ENCODE results near the gene HTR3B.
A peak's percentile ranks its signal among the peaks of the same experiment; 100 is the strongest.
"Not testable (repeated sequence)": the region's sequence is repeated elsewhere in the genome, so short reads cannot be mapped to it uniquely, and the experiment has no call there.

Gene HTR3B, protein sequence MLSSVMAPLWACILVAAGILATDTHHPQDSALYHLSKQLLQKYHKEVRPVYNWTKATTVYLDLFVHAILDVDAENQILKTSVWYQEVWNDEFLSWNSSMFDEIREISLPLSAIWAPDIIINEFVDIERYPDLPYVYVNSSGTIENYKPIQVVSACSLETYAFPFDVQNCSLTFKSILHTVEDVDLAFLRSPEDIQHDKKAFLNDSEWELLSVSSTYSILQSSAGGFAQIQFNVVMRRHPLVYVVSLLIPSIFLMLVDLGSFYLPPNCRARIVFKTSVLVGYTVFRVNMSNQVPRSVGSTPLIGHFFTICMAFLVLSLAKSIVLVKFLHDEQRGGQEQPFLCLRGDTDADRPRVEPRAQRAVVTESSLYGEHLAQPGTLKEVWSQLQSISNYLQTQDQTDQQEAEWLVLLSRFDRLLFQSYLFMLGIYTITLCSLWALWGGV

DNA sequence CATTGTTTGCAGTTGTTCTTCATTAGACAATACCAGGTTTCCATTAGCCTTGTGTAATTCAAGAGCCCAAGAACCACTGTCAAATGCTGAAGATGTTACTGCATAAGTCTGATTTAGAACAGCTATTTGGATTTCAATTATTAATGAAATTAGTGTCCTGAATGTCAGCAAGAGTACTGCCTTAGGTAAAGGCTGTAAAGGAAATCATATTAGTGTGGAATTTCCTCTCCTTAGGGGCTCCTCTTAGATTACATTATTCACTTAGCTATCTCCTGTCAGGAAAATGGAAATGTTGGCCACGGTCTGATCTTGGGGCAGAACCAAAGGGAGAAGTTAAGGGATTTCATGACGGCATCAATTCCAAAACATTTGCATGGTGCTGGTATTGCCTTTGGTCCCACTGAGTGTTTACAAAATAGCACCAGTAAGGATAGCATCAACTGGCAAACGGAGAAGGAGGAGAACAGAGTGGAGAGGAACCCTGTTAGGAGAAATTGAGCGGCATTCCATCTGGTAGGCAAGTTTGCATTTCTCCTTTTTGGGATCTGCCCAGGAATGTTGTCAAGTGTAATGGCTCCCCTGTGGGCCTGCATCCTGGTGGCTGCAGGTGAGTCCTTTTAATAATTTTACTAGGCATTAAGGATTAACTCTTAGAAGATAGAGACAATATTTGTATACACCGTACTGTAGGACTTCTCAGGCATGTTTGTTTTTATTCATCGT is at the start of gene HTR3B:
Gene HTR3B, plus strand, starts transcription at position 418 of the 723 bp plus-strand sequence. Its CDS starts 138 bp downstream, at position 556.
- no peak for DNase-seq

DNA sequence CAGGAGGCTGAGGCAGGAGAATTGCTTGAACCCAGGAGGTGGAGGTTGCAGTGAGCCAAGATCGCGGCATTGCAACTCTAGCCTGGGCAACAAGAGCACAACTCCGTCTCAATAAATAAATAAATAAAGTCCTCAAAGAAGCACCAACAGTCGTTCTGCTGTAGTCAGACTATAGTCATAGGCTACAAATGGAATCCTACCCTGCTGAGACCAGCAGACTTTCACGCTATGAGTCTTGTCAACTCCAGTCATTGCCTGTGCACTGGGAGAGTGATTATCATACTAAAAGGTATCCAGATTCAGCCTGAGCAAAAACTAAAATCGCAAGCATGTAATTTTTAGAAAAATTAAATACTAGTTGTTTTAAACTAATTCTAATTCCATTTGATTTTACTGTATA is 48.8 kb upstream of the HTR3B start:
- no peak for DNase-seq

DNA sequence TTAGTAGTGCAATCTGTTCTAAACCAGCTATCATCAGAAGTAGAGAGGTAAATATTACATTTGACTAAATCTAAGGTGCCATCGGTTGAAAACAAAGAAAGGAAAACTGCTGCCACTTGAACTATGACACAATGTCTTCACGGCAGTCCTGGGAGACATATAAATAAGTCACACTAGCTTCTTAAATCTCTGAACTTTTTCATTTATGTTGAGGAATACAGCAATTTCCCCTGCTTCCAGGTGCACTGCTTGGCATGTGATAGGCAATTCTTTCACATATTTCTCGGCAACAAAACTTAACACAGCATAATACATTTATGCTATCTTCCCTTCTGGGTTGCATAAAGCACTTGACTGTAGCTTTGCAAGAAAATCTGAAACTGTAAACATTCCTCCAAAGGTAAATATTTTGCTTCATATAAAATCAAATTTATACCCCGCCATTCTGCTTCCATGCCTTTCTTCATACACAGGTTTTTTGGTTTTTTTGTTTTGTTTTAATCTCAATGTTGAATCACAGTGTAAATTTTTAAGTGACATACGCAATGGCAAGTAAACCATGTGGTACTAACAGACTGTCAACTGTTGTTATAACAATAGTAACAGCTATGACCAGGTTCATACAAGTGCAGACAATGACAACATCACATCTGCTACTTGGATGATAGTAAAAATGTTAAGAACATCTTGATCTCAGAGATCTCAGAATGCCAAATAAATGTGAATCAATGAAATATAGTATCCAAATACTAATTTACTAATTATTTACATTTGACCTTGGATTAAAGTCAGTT is 47.4 kb upstream of the HTR3B start:
- no peak for DNase-seq

DNA sequence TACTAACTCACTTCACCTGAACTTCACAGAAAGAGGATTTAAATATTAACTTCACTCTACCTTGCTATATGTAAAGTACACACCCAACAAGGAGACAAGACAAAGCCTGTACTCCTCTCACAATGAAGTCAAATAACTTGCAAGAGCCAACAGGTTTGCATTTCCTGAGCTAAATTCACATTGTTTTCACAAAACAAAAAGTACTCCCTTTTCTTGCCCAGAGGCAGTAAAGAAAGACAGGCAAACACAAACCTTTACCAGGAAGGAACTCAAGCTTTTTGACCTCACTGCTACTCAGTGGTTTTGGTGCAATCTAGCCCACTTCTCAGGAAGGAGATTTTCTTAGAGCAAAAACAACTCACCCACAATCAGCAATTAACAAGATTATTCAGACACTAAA is 44.9 kb upstream of the HTR3B start:
- DNase-seq, result no peak

DNA sequence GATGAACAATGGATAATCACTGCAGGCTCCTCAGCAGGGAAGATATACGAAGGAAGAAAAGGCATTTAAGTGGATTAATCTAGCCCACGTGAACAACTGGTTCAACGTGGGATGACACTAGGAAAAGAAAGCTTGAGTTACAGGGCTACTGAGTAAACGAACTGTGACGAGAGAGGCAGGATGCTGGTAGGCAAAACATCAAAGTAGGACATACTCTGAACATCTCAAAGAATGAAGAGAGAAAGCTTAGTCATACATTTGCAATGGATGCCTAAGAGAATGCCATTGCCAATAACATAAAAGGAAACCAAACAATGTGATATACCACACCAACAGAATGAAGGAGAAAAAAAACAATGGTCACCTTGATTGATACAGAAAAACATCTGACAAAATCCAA is 42.2 kb upstream of the HTR3B start:
- DNase-seq, result no peak

DNA sequence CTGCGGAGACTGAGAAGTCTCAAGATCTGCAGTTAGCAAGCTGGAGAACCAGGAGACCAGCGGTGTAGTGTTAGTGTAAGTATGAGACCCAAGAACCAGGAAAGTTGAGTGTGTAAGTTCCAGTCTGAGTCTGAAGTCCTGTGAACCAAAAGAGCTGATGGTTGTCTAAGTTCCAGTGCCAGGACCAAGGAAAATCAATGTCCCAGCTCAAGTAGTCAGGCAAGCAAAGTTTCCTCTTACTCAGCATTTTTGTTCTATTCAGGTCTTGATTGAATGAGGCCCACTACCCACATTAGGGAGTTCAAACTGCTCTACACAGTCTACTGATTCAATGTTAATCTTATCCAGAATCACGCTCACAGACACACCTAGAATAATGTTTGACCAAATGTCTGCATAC is 40.2 kb upstream of the HTR3B start:
- no peak for DNase-seq

DNA sequence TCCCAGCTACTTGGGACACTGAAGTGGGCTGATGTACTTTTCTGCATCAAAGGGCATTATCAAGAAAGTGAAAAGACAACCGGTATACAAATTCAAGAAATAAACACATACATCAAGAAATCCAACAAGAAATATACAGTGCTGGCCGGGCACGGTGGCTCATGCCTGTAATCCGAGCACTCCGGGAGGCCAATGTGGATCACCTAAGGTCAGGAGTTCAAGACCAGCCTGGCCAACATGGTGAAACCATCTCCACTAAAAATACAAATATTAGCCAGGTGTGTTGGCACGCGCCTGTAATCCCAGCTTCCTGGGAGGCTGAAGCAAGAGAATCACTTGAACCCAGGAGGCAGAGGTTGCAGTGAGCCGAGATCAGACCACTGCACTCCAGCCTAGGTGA is 38.7 kb upstream of the HTR3B start:
- DNase-seq, result no peak

DNA sequence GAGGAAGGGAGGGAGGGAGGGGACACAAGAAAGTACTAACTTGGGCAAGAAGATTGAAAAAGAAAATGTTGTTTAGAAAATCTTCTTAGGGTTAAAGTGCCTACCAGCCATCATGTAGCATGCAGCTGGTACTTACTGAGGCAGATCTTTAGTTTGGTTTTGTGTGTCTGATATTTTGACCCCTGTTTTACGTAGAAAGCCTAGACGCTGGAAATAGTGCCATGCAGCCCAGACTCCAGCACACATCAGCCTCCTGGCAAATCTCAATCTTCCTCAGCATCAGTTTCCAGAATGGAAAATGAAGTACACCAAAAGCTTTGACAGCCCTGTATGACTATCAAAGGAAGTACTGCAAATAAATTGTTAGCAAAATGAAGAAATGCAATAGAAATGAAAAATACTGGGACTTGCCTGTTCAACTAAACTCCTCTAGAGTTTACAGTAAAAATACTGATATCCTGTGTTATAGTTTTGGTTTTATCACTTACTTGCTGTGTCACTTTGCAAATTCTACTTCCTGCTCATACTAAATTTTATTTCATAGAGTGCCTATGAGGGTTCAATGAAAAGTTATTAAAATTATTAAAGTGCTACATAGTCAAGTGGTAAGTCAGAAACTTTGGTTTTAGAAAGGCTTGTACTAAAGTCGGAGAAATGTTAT is 36.6 kb upstream of the HTR3B start:
- DNase-seq, result no peak

DNA sequence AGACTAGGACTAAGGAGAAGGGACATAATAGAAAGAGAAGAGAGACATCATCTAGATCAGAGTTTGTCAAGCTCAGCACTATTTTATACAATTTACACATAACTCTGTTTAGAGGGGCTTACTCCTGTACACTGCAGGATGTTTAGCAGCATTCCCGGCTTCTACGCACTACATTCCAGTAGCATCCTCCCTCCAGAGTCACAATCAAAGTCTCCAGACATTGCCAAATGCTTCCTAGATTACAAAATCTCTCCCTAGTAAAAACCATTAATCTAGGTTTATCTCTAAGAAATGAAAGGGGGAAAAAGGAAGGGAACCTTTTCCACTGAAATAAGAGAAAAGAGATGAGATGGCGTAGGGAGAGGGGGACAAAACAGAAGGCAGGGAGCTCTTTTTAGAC is 33.3 kb upstream of the HTR3B start:
- DNase-seq, result no peak

DNA sequence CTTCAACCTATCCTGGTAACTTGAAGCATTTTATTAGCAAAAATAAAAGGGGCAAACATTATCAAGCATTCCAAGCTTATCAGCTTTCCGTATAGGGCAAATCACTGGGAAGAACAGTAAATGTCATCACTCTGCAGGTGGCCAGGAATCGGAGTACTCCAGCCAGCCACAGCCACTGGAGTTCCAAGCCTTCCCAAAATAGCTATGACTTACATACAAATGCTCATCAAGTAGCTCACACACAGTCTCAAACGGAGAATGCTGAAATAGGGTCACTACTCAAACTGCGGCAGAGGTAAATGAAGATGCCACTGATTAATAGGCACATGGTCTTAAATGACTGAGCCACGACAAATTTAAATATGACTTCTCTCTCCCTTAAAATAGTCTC is 31.4 kb upstream of the HTR3B start:
- DNase-seq, result no peak

DNA sequence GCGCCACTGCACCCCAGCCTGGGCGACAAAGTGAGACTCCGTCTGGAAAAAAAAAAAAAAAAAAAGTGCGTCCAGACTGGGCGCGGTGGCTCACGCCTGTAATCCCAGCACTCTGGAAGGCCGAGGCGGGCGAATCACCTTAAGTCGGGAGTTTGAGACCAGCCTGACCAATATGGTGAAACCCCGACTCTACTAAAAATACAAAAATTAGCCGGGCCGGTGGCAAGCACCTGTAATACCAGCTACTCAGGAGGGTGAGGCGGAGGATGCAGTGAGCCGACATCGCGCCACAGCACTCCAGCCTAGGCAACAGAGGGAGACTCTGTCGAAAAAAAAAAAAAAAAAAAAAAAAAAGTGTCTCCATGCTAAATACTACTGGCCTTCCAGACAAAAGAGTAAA is 30.5 kb upstream of the HTR3B start:
- no peak for DNase-seq

DNA sequence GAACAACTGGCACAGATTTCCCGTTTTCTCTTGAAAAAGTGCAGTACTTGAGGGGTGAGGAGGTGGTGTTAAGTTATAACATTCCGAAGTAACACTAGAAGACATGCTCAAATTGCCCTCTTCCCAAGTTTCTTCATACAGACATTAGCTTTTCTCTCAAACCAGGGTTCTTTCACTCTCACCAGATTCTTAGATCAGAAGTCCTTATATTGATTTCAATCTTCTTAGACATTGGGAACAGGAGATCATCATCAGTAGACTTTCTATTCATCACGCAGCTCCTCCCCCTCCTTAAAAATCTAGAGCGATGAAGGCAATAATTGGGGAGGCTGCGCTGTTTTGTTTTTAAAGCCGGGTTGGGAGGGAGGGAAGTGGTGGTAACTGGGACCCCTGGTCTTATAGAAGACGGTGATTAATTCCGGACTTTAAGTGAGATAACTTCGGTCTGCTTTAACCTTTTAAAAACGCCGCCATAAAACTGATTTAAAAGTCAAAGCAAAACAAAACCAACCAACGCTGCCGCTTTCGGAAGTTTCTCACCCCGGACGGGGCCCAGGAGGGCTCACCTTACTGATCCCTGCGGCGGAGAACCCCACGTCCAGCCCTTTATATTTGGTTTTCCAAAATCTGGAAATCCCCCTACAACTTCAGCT is 29.9 kb upstream of the HTR3B start:
- no peak for DNase-seq

DNA sequence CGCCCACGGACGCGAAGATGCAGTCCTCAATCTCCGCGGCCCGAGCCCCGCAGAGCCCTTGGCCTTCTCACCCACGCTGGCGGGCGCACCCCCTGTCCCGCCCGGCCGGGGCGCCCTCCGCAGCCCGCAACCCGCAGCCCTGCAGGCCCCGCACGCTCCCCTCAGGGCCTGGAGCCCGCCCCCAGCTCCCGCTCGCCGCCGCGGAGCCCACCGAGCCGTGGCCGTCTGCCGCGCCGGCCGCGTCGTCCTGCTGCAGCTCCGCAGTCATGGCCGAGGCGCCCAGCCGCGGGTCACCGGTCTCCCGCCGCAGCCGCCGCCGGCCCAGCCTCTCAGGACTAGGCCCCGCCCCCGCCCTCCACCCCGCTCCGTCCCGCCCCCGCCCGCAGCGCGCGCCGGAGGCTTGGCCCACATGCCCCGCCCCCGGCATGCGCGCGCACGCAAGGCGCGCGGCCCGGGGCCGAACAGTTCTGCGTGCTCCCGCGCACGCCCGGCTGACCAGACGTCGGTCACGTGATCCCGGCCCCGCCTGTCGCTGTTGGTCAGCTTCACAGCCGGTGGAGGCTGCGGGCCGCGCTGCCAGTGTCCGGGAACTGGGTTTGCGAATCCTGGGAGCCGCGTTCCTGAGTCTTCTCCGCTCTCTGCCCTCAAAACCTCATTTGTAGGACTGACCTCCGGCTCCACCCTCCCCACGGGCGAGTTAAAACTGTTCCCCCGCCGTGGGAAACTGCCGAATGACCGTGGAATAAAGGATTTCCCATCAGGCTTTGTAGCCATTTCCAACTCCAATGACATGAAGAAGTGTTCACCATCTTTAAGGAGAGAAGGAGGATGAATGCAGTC is 29.1 kb upstream of the HTR3B start, which contains the start of gene USP28:
Gene USP28, minus strand, starts transcription at position 339 of the 840 bp plus-strand sequence. Its CDS starts 71 bp downstream, at position 268.
- DNase-seq, result peak; percentile 52 to 68 (median 64)

DNA sequence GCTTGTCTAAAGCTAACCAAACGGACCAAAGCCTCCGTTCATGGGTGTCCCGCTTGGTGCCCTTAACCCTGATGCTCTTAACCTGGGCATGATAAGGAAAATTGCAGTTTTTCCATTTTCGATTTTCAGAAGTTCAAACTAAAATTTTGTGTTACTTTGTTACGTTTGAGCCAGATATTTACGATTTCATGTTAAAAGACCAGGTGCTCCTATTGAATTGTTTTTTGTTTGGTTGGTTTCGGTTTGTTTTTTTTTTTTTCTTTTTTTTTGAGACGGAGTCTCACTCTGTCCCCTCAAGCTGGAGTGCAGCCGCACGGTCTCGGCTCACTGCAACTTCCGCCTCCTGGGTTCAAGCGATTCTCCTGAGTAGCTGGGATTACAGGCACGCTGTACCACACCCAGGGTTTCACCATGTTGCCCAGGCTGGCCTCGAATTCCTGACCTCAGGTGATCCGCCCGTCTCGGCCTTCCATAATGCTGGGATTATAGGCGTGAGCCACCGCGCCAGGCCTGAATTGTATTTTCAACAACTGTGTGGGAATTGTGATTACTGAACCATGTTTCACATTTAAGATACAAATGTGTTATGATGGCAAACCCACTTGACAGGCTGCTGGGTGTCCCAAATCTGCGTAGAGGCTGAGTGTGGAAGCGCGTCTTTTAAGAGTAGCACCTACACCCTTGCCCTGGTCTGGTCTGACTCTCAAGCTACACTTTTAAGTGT is 28.4 kb upstream of the HTR3B start:
- DNase-seq, result no peak

DNA sequence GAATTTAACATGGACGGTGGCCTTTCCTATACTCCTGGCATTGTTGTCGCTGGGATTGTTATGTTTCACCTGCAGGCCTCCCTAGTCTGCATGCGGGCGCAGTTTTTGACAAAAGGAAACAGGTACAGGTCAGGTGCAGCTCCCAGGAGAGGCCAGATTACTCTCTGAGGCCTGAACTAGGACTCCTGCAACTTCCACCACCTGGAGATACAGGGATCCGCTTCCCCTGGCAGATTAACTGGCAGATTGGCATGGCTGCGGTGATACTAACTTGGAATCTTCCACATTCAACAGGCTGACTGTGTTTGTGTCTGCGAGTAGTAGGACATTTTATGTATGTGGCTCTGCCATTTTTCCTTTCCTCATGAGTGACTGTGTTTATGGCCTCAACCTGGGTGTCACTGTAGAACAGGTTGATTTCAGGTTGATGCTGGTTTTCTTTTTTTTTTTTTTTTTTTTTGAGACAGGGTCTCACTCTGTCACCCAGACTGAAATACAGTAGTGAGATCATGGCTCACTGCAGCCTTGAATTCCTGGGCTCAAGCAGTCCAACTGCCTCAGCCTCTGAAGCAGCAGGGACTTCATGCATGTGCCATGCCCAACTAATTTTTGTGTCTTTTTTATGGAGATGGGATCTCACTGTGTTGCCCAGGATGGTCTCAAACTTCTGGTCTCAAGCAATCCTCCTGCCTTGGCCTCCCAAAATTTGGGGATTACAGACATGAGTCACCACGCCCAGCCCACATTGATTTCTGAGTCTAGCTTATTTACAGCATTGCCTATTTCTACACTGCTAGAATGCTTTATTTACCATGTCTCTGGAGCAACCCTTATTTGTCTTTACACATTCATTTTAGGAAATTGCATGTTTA is 27.6 kb upstream of the HTR3B start:
- DNase-seq, result no peak

DNA sequence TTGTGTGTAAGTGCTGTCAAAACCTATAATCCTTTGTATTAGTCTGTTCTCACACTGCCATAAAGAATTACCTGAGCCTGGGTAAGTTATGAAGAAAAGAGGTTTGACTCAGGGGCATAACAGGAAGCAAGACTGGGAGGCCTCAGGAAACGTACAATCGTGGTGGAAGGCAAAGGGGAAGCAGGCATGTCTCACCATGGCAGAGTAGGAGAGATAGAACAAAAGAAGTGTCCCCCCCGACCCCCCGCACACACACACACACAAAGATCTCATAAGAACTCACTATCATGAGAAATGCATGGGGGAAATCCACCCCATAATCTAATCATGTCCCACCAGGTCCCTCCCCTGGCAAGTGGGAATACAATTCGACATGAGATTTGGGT is 26.9 kb upstream of the HTR3B start:
- DNase-seq, result no peak

DNA sequence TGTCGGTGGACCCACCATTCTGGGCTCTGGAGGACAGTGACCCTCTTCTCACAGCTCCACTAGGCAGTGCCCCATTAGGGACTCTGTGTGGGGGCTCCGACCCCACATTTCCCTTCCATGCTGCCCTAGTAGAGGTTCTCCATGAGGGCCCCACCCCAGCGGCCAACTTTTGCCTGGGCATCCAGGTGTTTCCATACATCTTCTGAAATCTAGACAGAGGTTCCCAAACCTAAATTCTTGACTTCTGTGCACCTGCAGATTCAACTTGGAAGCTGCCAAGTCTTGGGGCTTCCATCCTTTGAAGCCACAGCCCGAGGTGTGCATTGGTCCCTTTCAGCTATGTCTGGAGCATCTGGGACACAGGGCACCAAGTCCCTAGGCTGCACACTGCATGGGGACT is 25.1 kb upstream of the HTR3B start:
- DNase-seq, result not testable (repeated sequence)

DNA sequence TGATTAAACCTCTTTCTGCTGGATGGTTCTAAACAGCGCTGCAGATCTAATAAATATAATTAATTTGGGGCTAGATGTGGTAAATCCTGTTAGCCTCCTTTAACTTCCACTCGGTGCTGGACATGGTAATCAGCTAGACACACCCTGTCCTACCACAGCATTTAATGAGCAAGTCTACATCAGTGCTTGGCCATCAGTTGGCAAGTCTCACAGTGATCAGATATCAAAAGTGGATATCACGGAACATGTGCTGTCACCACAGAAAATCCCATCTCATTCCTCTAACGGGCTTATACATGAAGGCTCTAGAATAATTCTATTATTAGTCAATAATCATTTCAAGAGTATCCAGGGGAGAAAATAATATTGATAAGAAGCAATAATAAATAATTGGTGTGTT is 23.6 kb upstream of the HTR3B start:
- DNase-seq, result no peak

DNA sequence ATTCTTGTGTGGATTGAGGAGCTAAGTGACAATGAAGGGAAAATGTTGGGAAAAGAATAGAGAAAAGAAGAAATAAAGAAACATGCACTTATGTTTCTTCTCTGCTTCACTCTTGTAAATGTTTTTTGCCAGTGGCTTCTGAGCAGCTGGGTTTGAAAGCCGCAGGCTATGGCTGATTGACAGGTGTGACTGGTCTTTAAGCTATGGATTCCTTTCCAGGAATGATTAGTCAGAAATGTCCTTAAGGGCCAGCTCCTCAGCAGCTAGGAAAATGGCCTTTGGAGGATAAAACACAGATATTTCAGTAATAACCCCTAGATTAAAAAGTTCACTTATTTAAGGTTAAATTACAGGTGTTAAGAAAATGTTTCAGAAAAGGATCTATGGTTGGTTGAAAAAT is 22.7 kb upstream of the HTR3B start:
- DNase-seq, result no peak
